Fibroblast of the aortic adventitia (primary cell): Measurements from ENCODE around the gene PHOSPHO2. TPM values are rescaled to one million over a fixed set of nuclear protein-coding genes. Genes with fewer than 3 reads are reported as not detected.

ENCODE experiments used
- DNase-seq: peaks from one replicate; pipeline ENCODE4 v3.0.0-alpha.2; 2010; ENCODE audit warnings: low read depth
- H3K4me3 ChIP-seq: 2 replicates; pipeline ENCODE4 v1.5.1; 2011; ENCODE audit warnings: low read depth, mild to moderate bottlenecking, control low read depth, low read length, moderate library complexity
- total RNA-seq: library from RNA; depleted of rRNA; stranded (reverse); fragments of >200 nt; gene quantifications from 2 replicates; pipeline ENCODE4 v1.2.3, GENCODE V29; 2012; ENCODE audit warnings: low replicate concordance
- TF ChIP-seq, protein P1 (sequence below): IDR thresholded peaks from 2 replicates; pipeline ENCODE4 v1.5.1; 2011; ENCODE audit warnings: mild to moderate bottlenecking, low read length, control low read depth, inconsistent platforms; ENCODE audit not compliant: insufficient read depth

PHOSPHO2 gene
- total RNA-seq, 1 donor, result 5.2 TPM

DNA sequence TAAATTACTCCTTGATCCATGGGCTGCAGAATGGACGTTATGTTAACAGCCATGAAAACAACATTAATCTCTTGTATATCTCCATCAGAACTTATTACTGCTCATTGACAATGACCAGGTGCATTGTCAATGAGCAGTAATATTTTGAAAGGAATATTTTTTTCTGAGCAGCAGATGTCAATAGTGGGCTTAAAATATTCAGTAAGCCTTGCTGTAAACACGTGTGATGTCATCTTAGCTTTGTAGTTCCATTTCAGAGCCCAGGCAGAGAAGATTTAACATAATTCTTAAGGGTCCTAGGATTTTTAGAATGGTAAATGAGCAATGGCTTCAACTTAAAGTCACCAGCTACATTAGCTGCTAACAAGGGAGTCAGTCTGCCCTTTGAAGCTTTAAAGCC is 26.7 kb upstream of the PHOSPHO2 start:
- TF ChIP-seq, protein P1, sequence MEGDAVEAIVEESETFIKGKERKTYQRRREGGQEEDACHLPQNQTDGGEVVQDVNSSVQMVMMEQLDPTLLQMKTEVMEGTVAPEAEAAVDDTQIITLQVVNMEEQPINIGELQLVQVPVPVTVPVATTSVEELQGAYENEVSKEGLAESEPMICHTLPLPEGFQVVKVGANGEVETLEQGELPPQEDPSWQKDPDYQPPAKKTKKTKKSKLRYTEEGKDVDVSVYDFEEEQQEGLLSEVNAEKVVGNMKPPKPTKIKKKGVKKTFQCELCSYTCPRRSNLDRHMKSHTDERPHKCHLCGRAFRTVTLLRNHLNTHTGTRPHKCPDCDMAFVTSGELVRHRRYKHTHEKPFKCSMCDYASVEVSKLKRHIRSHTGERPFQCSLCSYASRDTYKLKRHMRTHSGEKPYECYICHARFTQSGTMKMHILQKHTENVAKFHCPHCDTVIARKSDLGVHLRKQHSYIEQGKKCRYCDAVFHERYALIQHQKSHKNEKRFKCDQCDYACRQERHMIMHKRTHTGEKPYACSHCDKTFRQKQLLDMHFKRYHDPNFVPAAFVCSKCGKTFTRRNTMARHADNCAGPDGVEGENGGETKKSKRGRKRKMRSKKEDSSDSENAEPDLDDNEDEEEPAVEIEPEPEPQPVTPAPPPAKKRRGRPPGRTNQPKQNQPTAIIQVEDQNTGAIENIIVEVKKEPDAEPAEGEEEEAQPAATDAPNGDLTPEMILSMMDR, result no peak
- H3K4me3 ChIP-seq, result no peak overlapping the region

DNA sequence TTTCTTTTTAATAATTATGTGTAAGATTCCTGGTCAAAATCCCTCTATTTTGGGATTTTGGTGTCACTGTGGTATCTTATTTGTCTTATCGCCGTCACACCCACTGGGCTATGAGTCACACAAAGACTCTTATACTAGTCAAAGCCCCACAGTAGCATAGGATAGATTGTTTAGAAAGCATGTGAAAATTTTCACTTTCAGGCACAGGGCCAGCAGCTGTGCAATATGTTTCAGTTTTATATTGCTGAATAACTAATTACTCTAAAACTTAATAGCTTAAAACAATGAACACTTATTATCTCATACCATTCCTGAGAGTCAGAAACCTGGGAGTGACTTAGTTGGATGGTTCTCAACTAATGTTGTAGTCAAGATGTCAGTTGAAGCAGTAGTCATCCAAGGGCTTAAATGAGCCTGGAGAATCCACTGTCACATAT is 24.0 kb upstream of the PHOSPHO2 start:
- TF ChIP-seq, protein P1, result no peak
- H3K4me3 ChIP-seq, result no peak overlapping the region
- DNase-seq, result peak; percentile 40

More for the DNA sequence above, 26.7 kb upstream of the PHOSPHO2 start:
- no peak for DNase-seq

DNA sequence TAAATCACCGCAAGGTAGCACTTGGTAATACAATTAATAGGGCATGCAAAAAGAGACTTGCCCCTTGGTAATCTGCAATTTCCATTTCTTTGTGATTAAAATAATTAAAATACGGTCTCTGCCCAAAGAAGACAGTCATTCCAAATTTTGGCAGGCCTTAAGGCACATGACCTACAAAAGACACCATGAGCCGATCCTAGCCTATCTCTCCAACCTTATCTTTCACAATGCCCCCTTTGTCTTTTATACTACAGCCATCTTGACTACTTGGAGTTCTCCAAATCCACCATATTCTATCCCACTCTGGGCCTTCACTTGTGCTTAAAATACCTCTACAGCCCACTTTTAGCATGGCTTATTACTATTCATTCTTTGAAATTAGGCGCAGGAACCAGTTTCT is 23.3 kb upstream of the PHOSPHO2 start:
- DNase-seq, result no peak
- TF ChIP-seq, protein P1, result no peak
- no peak overlapping the region for H3K4me3 ChIP-seq

DNA sequence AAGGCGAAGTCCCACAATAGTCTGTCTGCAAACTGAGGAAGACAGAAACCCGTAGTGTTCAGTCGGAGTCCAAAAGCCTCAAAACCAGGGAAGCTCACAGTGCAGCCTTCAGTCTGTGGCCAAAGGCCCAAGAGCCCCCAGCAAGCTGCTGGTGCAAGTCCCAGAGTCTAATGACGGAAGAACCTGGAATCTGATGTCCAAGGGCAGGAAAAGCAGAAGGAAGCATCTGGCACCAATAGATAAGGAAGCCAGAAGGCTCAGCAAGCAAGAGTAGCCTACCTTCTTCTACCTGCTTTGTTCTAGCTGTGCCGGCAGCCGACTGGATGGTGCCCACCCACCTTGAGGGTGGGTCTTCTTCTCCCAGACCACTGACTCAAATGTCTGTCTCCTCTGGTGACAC is 21.9 kb upstream of the PHOSPHO2 start:
- TF ChIP-seq, protein P1, result no peak
- no peak for DNase-seq
- no peak overlapping the region for H3K4me3 ChIP-seq

DNA sequence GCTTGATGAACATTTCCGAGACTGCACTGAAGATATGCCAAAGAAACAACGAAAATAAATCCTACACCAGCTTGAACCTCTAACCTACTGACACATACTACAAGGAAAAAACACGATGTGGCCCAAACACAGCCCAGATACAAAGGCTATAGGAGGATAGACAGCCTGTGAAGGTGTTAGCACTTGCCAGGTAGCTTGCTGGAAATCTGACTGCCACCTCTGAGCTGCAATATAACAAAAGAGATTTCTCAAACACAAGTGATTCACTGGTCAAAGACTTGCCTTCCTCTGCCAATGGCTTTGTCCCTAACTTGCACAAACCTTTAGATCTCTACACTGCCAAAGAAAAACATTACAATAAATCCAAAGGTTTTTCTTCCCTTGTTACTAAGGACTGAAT is 21.2 kb upstream of the PHOSPHO2 start:
- DNase-seq, result no peak
- TF ChIP-seq, protein P1, result no peak
- no peak overlapping the region for H3K4me3 ChIP-seq

DNA sequence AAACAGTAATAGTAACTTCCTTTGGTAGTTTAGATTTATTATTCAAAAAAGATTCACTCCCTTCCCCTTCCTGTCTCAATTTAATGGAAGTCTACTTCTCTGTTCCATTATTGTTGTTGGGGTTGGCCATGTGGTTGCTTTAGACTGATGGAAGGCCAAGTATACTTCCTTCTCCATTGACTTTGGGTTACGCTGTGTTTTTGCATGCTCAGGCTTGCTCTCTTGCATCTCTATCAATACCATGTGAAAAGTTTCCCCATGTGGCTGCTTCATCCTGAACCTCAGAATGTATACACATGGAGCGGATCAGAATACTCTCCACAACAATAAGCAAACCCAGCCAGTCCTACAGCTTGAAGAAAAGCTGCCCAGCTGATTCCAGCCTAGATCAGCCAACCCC is 20.3 kb upstream of the PHOSPHO2 start:
- no peak overlapping the region for H3K4me3 ChIP-seq
- DNase-seq, result no peak
- TF ChIP-seq, protein P1, result no peak

DNA sequence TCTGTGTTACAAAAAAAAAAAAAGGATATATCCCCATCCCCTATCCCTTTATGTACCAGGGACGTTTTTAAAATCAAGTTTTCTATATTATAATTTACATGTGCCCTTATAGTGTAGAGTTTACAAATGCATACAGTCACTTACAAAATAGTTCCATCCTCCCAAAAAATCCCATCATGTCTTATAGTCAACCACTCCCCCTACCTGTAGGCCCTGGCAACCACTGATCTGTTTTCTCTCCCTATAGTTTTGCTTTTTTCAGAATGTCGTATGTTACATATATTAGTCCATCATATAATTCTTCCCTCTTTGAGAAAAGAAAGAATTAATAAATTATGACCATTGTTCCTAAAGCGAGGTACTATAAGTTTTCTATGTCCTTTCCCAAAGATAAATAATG is 17.9 kb upstream of the PHOSPHO2 start:
- TF ChIP-seq, protein P1, result peak; percentile 27
- no peak overlapping the region for H3K4me3 ChIP-seq
- no peak for DNase-seq
